HCT116 (cell line): ENCODE results near the gene HSPA4. TPM values are rescaled to one million over a fixed set of nuclear protein-coding genes. Genes with fewer than 3 reads are reported as not detected.

Experiments
- EGR1 ChIP-seq: IDR thresholded peaks from 2 replicates; pipeline ENCODE4 v1.6.1; 2012; ENCODE audit warnings: low read depth
- EZH2 ChIP-seq: fragments of 200-600 bp; sonication (generic); IDR thresholded peaks from 2 replicates; pipeline ENCODE4 v1.6.1; 2017; ENCODE audit warnings: antibody characterized with exemption, mixed run types
- EZH2phosphoT487 ChIP-seq: fragments of 200-600 bp; IDR thresholded peaks from 2 replicates; pipeline ENCODE4 v1.6.1; 2018; ENCODE audit warnings: antibody characterized with exemption, borderline replicate concordance
- POLR2AphosphoS5 ChIP-seq: IDR thresholded peaks from 2 replicates; pipeline ENCODE4 v1.6.1; 2011; ENCODE audit warnings: mild to moderate bottlenecking, low read depth, low read length, moderate library complexity
- TCF7L2 ChIP-seq: IDR thresholded peaks from 2 replicates; pipeline ENCODE4 v1.7.0; 2011; ENCODE audit warnings: borderline replicate concordance, inconsistent platforms; ENCODE audit not compliant: insufficient read depth, insufficient read length; ENCODE audit errors: extremely low read depth
- YY1 ChIP-seq: IDR thresholded peaks from 2 replicates; pipeline ENCODE4 v1.6.1; 2011; ENCODE audit warnings: low read length, low read depth, moderate library complexity, mild to moderate bottlenecking; ENCODE audit not compliant: insufficient replicate concordance; ENCODE audit errors: extremely low read depth
- total RNA-seq: library from RNA; stranded (reverse); gene quantifications from one replicate; pipeline ENCODE4 v1.2.1, GENCODE V29; 2021; ENCODE audit not compliant: unreplicated experiment
- TF ChIP-seq, protein P1 (sequence below): IDR thresholded peaks from 2 replicates; pipeline ENCODE4 v1.6.1; 2011; ENCODE audit warnings: mild to moderate bottlenecking, low read length, moderate library complexity; ENCODE audit not compliant: insufficient replicate concordance; ENCODE audit errors: extremely low read depth
- TF ChIP-seq, protein P2 (sequence below), 3 experiments: fragments of 200-600 bp in 1 of 3; sonication (generic) in 1 of 3; IDR thresholded peaks in 2 of 3; conservative IDR thresholded peaks in 1 of 3; 2 replicates each; pipeline ENCODE4 v1.5.1; 2012 to 2017; ENCODE audit warnings: low read depth in 2 of 3, low read length in 2 of 3, antibody characterized with exemption in 1 of 3, borderline replicate concordance in 1 of 3, control low read depth in 1 of 3, mild to moderate bottlenecking in 1 of 3, mixed read lengths in 1 of 3, mixed run types in 1 of 3, moderate library complexity in 1 of 3; ENCODE audit not compliant: insufficient read depth in 1 of 3
- TF ChIP-seq, protein P3 (sequence below): IDR thresholded peaks from 2 replicates; pipeline ENCODE4 v1.6.1; 2012

Gene HSPA4
- total RNA-seq, 1 experiment from 2014 or later: 212 TPM

DNA sequence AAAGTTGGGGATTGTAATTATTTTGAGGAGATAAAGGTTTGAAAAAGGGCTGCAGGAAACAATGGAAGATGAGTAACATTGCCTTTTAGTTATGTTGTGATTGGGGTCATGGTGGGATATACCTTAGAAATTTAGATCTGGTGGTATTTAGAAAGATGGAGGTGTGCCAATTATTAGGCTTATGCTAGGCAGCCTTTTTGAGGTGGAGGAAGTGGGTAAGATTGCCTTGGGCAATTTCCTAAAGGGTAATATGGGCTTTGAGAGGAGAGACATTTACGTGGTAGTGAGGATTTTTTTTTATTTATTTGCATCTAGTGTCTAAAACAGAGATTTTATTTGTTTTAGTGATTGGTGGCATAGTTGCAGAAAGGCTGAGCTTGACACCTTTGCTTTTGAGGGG lies 10.5 kb downstream of the HSPA4 start (continued):
- TF ChIP-seq, protein P1, sequence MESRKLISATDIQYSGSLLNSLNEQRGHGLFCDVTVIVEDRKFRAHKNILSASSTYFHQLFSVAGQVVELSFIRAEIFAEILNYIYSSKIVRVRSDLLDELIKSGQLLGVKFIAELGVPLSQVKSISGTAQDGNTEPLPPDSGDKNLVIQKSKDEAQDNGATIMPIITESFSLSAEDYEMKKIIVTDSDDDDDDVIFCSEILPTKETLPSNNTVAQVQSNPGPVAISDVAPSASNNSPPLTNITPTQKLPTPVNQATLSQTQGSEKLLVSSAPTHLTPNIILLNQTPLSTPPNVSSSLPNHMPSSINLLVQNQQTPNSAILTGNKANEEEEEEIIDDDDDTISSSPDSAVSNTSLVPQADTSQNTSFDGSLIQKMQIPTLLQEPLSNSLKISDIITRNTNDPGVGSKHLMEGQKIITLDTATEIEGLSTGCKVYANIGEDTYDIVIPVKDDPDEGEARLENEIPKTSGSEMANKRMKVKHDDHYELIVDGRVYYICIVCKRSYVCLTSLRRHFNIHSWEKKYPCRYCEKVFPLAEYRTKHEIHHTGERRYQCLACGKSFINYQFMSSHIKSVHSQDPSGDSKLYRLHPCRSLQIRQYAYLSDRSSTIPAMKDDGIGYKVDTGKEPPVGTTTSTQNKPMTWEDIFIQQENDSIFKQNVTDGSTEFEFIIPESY: no peak
- TF ChIP-seq, protein P2, sequence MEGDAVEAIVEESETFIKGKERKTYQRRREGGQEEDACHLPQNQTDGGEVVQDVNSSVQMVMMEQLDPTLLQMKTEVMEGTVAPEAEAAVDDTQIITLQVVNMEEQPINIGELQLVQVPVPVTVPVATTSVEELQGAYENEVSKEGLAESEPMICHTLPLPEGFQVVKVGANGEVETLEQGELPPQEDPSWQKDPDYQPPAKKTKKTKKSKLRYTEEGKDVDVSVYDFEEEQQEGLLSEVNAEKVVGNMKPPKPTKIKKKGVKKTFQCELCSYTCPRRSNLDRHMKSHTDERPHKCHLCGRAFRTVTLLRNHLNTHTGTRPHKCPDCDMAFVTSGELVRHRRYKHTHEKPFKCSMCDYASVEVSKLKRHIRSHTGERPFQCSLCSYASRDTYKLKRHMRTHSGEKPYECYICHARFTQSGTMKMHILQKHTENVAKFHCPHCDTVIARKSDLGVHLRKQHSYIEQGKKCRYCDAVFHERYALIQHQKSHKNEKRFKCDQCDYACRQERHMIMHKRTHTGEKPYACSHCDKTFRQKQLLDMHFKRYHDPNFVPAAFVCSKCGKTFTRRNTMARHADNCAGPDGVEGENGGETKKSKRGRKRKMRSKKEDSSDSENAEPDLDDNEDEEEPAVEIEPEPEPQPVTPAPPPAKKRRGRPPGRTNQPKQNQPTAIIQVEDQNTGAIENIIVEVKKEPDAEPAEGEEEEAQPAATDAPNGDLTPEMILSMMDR (IDR thresholded peaks at IDR 0.05 in 2 of 3, conservative IDR thresholded peaks at IDR 0.05 in 1 of 3; ENCODE audit: borderline replicate concordance in 1 of 3, insufficient read depth in 1 of 3, low read depth in 2 of 3, low read length in 2 of 3): no peak
- TF ChIP-seq EZH2: no peak
- no peak for TF ChIP-seq YY1
- TF ChIP-seq POLR2AphosphoS5: no peak
- TF ChIP-seq TCF7L2: no peak
- TF ChIP-seq, protein P3, sequence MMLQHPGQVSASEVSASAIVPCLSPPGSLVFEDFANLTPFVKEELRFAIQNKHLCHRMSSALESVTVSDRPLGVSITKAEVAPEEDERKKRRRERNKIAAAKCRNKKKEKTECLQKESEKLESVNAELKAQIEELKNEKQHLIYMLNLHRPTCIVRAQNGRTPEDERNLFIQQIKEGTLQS: no peak
- TF ChIP-seq EZH2phosphoT487: no peak
- no peak for TF ChIP-seq EGR1
